ENCODE data around the gene GRB10.
"Not testable (repeated sequence)": the region's sequence is repeated elsewhere in the genome, so short reads cannot be mapped to it uniquely, and the experiment has no call there.

The GRB10 gene

GRCh38 chr7:50778189-50778588 lies 4.5 kb downstream of the GRB10 start:
- no peak for DNase-seq

GRCh38 chr7:50775836-50776235 lies 6.9 kb downstream of the GRB10 start:
- no peak for DNase-seq

GRCh38 chr7:50775231-50775630 lies 7.5 kb downstream of the GRB10 start:
- DNase-seq = no peak

DNA sequence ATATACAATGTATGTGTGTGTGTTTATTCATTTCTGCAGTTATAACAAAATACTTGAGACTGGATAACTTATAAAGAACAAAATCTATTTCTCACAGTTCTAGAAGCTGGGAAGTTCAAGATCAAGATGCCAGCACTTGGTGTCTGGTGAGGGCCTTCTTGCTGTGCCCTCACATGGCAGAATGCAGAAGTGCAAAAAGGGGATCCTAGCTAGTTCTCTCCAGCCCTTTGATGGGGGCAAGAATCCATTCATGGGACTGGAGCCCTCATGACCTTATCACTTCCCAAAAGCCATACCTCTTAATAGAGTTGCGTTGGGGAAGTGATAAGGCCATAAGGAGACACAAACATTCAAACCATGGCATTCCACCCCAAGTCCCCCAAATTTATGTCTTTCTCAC lies 8.4 kb downstream of the GRB10 start:
- no peak for DNase-seq

DNA sequence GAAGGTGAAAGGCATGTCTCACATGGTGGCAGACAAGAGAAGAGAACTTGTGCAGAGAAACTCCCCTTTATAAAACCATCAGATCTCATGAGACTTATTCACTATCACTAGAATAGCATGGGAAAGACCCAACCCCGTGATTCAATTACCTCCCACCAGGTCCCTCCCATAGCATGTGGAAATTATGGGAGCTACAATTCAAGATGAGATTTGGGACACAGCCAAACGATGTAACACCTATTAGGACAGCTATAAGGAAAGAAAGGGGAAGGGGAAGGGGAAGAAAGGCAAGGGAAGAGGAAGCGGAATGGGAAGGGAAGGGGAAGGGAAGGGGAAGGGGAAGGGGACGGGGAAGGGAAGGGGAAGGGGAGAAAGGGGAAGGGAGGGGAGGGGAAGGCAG lies 9.6 kb downstream of the GRB10 start:
- not testable (repeated sequence) for DNase-seq

DNA sequence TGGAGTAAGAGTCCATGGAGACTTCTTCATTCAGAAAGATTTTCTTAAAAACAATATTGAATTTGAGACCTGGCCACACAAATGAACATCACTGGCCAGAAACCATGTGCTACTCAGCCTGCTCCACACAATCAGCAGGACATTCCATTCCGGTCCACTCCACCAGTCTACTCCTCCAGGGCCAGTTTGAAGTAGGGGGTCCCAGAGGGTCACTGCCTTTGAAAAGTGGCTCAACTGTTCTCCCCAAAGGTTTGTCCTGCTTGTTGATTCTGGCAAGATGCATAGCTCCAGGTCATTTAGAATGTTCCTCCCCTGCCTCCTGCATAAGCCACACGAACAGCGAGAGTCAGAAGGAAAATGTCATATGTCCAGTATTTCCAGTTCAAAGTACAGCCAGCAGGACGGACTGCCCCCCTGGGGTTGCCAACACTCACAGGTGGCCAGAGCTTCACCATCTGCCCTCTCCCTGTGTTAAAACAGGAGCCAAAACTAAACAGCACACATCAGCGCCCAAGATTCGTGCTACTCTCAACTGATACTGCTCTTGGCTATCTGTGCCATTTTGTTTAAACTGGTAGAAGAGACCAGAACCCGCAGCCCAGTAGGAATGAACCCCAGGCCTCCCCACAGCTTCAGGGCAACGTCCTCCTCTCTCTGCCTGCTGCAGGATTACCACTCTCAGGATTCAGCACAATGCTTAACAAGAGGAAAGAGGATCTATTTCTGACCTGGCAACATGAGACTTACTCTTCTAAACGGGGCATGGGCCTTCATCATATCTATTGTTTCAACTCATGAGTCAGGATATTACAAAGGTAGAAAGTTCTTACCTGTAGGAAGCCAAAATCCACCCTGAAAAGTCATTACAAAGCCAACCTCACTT lies 11.3 kb downstream of the GRB10 start:
- DNase-seq = no peak

GRCh38 chr7:50768485-50769474 lies 13.9 kb downstream of the GRB10 start:
- DNase-seq = no peak

GRCh38 chr7:50766849-50767207 lies 15.9 kb downstream of the GRB10 start:
- DNase-seq = no peak

GRCh38 chr7:50766106-50766848 lies 16.4 kb downstream of the GRB10 start:
- DNase-seq = no peak

DNA sequence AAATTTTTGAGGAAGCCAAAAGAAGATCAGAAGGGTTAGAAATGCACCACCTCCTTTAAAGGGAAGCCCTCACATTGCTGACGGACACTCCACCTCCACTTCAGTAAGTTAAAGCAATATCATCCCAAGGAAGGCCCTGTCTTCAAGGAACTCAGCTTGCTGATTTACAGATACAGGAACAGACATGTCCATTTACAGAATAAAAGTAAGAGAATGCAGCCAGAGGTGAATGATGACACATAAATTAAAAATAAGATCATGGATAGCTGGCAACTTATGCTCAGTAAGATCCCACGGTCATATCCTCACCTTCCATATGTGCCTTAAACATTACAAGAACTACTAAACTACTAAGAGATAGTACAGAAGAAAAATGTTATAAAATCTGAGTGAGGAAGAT lies 20.4 kb downstream of the GRB10 start:
- no peak for DNase-seq

- no peak for DNase-seq
These were observed 21.0 kb downstream of the GRB10 start for GRCh38 chr7:50761713-50762112.

- no peak for DNase-seq
These were observed 24.8 kb downstream of the GRB10 start for GRCh38 chr7:50757703-50758390.

- DNase-seq = no peak
These were observed 26.5 kb downstream of the GRB10 start for GRCh38 chr7:50756180-50756579.

DNA sequence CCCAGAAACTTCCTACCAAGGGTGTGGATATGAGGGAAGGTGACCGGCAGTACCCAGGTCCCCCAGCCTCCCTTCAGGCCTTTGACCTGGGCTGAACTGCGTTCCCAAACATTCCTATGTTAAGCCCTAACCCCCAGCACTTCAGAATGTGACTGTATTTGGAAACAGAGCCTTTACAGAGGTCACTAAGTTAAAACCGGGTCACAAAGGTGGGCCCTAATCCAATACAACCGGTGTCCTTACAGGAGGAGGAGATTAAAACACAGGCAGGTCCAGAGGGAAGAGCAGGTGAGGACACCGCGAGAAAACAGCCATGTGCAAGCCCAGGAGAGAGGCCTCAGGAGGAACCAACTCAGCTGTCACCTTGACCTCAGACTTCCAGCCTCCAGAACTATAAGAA lies 28.0 kb downstream of the GRB10 start:
- no peak for DNase-seq

GRCh38 chr7:50754241-50754640 lies 28.5 kb downstream of the GRB10 start:
- no peak for DNase-seq

DNA sequence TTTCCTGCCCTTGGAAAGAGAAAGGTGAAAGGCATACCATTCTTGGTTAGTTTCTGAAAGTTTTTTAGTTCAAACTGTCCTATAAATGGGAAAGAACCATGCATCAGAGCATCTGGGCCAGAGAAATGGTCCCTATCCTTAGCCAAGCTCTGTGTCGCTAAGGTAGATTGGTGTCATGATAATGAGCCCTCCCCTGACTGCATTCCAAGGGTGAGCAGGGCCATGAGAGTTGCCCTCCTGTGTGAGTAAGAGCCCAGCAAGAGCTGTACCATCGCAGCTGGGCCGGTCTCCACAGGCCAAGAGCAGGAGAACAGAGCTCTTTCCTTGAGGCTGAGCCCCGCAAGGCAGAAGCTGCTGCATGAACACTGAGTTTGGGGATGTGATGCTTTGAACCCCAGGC lies 30.3 kb downstream of the GRB10 start:
- no peak for DNase-seq

- no peak for DNase-seq
These were observed 31.6 kb downstream of the GRB10 start for GRCh38 chr7:50751146-50751545.

- no peak for DNase-seq
These were observed 32.8 kb downstream of the GRB10 start for GRCh38 chr7:50749896-50750295.

GRCh38 chr7:50748472-50748871 lies 34.2 kb downstream of the GRB10 start:
- no peak for DNase-seq

DNA sequence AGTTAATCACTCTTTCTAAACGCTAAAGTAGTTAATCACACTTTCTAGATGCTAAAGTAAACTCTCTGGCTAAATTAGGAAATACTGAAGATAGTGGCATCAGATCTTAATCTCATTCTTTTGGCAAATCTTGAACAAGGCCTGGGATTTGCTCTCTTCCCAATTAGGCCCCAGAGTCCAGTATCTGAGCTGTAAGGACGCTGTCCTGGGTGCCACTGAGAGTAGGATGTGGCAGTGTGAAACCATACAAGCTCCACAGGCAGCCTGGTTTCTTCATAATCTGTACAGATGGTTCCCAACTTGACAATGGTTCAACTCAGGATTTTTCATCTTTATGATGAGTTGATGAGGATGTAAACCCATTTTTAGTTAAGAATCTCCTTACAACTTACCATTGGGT lies 36.9 kb downstream of the GRB10 start:
- DNase-seq = no peak

DNA sequence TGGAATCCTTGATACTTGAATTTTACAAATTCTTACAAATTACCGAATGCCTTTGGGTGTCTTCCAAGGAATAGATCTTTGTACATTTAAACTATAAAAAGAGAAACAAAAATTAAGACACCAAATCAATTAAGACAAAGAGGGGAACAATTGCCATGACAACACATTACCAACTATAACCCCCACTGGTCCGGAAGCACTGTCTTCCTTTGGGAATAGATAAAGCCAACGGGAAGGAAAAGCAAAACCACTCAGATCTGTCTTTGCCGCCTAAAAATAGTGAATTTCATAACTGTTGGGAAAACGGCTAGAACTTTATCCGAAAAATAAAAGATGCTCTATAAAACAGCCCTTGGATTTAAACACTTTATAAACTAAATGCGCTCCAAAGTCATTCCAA lies 37.4 kb downstream of the GRB10 start:
- no peak for DNase-seq

DNA sequence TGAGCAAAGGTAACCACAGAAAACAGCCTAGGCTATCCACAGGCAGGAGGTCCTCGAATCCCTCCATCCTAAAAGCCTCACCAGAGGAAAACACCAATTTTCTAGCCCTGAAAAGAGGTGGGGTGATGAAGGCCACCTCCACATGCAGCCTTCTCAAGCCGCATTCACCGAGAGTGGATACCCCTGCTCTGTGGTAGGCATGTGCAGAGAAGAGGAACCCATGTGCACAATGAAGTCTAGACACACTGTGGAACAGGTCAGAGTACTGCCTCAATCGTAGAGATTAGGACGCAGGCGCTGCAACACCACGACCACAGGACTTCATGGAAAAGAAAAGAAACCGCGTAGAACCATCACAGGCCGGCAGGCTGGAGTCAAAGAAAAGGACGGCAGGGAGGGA lies 38.8 kb downstream of the GRB10 start:
- no peak for DNase-seq

GRCh38 chr7:50743016-50743415 lies 39.7 kb downstream of the GRB10 start:
- no peak for DNase-seq

All from activated T-cell treated with anti-CD3 and anti-CD28 coated beads, Interleukin-2, amount 50 U/mL, for 1 hour (primary cell).